Stimulated activated CD8-positive, alpha-beta memory T cell treated with anti-CD3 and anti-CD28 coated beads, Interleukin-7, amount 100 ng/mL, for 1 hour (primary cell): ENCODE measurements around the gene HOXB4.
"Not testable (repeated sequence)": the region's sequence is repeated elsewhere in the genome, so short reads cannot be mapped to it uniquely, and the experiment has no call there.

Source experiments
- DNase-seq, 2 donors: peaks; one replicate each; pipeline ENCODE4 v3.0.0-alpha.2; 2020; ENCODE audit warnings: low read depth in 2 of 2

The HOXB4 gene

DNA sequence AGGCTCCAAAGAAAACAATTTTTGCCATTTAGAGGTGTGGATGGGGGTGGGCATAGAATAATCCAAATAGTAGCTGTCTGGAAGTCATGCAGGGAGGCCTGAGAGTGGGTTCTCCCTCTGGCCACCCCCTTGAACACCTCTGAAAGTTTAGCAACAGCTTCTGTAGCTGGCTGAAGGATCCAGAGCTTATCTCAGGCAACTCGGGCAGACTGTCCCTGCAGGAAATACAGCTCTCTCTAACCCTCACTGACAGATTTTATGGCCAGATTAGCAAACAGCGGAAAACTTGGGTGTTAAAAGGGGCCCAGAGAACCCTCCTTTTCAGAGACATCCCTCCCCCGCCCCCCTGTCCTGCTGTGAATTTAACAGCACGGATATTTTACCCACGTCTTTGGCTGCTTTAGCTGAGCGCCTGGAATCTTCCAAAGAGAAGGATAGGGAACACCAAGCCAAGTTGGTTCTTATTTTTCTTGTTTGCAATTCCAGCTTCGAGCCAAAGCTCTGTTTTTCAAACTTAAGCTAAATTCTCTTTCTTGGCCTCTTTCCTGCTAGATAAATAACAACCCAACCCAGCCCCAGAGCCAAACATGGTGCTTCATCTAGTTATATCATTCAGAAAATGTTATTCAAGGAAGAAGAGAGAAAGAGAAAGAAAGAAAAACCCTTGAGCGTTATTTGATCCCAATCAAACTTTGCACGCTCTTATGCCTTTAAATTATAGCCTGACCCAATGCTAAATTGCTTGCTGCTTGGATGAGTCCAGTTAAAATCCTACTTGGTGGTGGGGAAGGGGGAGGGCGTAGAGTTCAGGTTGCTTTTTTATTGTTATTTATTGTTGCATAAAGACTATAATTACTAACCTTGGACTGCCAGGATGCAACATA is 31.0 kb downstream of the HOXB4 start:
- DNase-seq = no peak

DNA sequence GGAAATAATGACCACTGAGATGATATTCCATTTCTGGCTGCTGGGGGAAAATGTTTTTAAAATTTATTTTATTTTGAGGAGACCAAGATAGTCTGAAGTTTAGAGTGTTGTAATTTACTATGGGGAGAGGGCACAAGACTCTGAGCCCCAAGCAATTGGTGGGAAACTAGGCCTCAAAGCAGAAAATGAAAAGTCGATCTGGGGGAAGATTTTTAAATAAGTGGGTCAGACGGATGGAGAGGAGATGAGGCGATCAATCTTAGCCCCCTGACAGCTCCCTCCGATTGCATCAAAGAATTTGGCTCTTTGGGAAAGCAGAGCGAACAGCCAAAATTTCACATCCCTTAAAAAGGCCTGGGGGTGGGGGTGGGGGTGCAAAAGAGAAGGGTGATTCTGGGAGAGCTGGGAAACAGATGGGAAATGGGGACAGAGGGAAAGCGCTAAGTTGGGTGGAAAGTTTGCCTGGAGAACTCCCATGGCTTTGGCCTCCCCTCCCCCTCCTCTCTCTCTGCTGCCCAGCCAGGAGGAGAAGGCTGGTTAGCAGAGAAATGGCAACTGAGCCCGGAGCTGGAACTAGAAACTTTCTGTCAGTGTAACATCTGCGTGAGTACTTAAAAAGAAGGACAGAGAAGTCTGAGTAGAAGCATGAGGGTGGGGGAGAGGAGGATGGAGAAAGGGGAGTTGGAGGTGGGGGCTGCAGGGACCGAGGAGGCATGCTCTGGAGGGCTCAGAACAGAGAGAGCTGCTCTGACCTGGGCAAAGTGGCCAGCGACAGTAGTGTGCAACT is 31.8 kb downstream of the HOXB4 start:
- DNase-seq = no peak

DNA sequence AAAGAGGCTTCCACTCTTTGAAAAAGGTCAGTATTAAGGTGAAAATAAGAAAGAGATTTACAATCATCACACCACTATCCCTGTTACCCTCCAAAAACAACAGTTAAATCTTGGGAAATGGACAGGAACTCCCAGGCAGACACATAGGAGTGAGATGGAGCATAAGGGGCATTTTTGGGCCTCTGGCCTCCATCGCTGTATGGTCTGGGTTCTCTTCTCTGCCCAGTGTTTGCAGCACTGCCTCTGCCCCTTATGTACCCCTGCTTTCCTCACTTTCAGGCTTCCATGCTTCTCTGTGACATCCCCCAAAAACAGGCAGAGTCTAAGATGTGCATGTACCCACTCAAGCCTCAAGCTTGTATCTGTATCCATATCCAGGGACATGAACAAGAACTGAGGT is 32.6 kb downstream of the HOXB4 start:
- no peak for DNase-seq

DNA sequence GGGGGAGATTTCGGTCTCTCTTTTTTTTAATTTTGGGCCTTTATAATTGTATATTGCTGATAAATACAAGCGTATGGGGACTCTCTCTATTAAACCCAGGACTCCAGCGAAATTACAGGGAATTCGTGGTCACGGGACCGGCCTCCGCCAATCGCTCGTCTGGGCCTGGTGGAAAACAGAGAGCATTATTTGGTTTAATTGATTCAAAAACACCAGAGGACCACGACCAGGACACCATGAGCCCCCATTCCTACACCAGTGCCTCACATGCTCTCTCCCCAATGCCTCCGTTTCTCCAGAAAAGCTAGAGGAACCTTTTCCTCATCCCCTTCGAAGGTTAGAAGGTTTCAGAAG is 33.2 kb downstream of the HOXB4 start, which contains the start of gene HOXB2:
HOXB2 (minus strand) TSS at position 88 of the 354 bp plus-strand sequence. CDS start 198 bp downstream, outside the sequence.
- no peak for DNase-seq

DNA sequence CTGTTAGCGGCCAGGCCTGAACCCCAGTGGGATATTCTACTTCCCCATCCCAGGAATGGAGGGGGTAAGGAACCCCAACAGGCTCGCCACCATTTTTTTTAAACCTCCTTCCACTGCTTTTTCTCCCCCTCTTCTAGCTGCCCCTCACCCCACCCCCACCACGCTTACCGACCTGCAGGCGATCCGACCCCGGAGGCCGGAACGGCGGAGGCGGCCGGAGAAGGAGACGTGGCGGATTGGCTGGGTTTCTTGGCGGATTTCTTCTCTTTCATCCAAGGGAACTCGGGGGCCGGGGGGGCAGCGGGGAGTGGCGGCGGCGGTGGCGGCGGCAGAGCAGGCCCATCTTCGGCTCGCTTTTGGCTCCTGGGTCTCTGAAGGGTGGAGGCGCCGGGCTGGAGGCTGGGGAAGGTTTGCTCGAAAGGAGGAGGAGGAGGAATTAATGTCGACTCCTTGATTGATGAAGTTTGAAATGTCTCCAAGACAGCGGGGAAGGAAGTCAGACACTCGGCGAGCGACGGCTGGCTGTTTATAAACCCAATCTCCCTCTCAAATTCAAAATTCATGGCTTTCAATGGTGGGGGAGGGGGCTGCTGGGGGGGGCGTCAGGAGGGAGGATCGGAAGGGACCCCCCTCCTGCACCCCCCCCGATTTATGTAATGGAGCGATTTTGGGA is 33.7 kb downstream of the HOXB4 start:
- no peak for DNase-seq

DNA sequence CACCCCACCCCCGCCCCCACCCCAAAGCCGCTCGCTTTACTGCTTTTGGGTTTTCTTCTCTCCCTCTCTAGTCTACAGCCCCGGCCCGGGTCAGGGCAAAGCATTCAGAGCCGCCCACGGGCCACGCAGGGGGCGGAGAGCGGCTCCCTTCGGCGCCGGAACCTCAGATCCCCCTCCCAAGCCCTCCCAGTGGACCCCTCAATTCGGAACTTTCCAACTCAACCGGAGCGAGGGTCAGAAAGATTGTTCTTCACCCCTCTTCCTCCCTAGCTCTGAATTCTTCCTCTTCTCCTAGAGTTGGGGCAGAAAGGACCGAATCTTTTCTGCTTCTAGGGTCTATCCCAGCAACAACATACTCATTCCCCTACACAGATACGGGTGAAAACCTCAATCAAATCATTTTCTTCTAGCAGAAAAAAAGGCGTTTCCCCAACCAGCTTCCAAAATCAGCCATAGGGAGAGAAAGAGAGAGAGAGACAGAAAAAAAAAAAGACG is 34.2 kb downstream of the HOXB4 start:
- DNase-seq = no peak

DNA sequence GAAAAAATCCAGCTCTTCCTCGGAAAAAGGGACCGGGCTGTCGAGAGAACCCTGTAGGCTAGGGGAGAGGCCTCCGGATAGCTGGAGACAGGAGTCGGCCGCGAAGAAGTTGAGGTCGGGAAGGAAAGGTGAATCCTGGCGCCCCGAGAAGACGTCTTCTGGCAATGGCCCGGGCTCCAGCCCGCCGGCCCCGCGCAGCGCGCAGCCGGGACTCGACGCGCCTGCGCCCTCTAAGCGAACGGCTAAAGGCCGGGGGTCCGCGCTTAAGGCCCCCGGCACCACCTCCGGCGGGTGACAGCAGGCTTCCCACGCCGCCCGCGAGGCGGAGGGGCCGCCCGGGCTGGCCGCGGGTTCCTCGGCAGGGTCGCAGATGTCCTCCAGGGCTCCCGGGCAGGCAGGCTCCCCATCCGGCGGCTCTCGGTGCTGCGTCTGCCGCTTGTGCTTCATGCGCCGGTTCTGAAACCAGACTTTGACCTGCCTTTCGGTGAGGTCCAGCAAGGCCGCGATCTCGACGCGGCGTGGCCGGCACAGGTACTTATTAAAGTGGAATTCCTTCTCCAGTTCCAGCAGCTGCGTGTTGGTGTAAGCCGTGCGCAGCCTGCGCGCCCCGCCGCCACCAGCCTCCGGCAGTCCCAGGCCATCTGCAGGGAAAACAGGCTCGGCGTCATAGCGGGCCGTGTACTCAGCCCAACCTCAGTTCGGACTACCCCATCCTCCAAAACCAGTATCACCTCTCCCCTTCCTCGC is 34.9 kb downstream of the HOXB4 start:
- DNase-seq = no peak

DNA sequence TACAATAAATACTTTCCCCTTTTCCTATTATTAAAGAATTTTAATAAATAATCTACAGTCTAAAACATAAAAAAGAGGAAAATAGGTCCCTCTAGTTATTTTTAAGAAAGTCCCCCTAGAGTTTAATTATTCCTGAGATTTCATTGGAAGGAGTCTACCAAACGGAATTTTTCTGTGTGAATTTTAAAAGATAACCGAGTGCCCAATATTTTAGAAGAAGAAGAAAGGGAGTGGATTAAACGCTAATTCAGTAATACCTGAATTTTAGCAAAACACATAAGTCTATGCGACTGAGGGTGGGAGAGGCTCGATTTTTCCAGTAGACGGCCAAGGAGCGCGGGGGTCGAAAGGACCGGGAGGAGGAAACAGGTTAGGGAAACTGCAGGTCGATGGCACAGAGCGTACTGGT is 35.4 kb downstream of the HOXB4 start:
- DNase-seq = no peak

DNA sequence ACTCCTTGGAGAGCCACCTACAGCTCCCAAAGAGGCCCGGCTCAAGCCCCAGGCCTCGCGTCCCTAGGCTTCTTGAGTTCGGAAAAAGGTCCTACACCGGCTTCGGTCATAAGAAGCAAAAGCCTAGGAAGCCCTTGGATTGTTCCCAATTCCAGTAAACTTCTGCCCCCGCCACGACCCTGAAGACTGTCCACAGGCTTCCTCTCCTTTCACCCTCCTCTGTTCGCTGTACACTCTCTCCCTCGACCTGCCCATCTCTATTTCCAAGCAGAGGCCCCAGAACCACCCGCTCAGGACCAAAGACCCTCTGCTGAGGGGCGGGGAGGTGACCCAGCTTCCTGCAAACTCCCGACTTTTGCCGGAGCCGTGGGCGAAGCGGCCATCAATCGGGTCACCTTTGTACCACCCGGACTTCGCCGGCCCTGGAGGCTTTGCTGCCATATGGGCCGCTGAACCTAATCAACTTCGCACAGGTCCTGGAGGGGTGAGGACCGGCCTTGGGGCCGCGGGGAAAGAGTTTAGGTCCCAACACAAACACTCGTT is 36.0 kb downstream of the HOXB4 start:
- no peak for DNase-seq

DNA sequence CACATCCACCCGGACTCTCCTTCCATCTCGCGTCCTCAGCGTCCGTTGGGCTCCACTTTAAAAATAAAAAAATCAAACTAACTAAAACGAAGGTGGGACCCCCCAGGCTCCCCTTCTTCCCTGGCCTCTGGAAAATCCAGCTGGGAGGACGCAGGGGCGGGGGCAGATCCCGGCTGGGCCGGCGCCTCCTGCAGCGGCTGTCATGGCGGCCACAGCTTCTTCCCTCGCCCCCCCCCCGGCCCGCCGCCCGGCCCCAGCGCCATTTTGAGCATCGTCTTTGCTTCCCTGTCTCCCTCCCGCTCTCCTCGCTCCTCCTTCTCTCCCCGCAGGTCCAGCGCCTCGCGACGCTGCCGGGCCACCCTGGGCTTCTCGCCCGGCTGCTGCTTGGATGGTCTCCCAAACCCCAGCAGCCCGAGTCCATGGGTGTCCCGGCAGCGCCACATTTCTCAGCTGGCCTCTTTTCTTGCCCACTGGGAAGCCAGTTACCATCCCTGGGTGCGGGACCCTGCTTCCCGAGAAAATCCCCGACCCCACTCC is 36.5 kb downstream of the HOXB4 start:
- no peak for DNase-seq

DNA sequence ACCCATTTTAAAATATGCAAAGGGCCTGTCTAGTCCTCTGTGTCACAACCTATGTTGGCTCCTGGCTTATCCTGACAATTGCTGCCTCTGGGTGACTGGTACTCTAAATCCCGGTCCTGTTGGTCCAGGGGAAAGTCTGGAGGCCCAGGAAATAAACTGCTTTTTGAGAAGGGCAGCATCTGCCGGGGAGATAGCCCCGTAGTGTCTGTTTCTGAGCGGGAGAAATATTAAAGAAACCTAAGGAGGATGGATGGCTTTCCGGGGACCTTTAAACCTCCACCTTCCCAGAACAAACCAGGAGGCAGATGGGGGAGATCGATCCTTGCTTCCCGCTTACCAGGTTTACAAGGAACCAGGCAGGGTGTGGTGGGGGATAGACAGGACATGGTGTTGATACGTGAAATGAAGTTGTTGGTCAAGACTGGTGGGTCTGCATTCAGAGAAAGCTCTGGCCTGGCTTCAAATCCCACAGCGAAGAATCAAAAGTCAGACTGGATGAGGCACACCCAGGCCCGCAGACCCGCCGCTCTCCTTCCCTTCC is 37.0 kb downstream of the HOXB4 start:
- no peak for DNase-seq

DNA sequence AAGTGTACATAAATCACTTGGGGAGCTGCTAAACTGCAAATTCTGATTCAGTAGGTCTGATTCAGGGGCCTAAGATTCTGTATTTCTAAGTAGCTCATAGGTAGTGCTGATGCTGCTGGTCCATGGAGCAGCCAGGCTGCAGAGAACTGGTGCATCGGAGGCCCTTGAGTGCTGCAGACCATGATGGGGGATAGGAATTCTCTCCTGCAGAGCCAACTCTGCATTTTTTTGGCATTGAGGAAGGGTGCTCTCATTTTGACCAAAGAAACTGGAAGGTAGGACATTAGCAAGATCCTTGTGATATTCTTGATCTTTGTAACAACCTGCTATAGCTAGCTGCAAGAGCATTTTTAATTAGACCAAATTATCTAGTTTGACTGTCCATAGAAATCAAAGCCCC is 37.9 kb downstream of the HOXB4 start:
- no peak for DNase-seq

DNA sequence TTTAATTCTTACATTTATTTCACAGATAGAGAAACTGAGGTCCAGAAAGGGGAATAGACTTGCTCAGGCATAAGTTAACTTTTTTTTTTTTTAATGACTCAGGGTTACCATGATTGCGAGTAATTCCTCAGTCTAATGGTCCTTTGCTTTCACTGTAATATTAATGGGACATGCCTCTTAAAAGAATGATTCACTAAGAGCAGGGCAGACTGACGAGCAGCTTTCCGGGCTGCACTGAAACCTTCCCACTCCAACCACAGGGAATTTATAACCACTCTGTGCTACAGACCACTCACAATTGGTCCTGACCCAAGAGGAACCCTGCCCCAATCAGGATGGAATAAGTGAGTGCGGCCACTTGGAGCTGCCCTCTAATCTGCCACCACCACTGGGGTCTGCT is 39.0 kb downstream of the HOXB4 start:
- DNase-seq = no peak

DNA sequence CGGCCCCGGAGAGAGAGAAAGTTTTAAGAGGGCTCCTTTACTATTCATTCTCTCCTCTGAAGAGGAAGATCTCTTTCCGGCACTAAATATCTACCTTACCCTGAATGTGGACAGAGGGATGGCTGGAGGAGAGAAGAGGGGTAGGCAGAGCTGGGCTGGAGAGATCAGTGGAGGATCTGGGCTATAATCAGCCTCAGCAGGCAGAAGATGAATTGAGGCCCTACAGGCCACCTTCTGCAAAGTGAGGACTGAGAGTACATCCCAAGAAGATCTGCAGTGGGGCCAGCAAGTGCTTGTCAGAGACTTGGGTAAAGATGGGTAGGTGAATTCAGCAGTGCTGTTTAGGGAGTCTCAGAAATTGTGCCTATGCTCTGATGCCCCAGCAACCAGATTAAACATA is 40.8 kb downstream of the HOXB4 start:
- DNase-seq = no peak

DNA sequence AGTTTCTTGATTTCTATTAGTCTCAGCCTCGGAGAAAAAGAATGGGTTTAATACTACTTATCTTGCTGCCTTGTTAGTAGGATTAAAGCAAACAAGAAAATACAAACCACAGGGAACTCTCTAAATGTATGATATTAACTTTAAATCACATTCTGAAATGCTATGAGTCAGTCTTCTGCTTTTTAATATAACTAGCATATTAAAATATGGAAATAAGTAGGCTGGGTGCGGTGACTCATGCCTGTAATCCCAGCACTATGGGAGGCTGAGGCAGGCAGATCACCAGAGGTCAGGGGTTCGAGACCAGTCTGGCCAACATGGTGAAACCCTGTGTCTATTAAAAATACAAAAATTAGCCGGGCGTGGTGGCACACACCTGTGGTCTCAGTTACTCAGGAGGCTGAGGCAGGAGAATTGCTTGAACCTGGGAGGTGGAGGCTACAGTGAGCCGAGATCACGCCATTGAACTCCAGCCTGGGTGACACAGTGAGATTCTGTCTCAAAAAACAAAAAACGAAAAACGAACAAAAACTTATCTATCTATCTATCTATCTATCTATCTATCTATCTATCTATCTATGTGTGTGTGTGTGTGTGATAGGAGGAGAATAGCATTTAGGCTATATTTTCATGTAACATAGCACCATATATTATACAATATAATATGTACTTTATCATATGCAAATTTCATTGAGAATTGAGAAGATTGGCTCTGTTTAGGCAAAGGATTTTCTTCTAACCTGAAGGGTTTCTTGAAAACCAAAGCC is 42.2 kb downstream of the HOXB4 start:
- not testable (repeated sequence) for DNase-seq

DNA sequence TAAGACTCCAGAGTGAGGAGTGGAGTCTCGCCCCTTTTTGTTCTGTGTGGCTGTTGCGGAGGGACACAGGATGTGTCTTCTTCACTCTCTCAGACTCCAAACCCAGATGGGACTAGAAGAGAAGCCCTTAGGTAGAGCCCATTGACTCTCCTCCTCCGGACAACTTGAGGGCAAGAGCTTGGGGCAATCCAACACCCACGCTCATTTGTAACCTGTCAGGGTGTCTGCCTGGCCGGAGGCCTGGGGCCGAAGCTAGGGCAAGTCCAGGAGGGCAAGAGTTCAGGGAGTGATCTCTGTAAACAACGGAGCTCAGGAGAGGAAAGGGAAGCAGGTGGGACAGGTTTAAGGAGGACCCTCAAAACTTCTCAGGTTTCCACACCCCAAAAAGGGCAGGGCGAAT is 45.9 kb downstream of the HOXB4 start:
- DNase-seq = no peak

DNA sequence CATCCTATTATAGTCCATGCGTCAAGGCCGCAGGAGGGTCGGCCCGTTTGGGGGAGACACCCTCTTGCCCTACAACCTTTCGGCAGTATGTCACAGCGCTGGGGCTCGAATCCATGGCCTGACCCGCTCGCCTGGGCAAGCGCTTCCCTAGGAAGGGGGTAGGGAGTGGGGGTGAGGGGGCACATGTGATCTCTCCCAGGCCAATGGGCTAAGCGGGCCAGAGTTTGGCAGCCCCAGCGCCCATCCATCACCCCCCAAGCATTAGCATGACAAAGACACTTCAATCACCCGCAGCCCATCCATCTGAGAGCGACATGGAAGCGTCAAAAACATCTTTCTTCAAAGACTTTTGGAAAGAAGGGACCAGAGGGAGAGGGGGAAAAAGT is 47.3 kb downstream of the HOXB4 start, which contains the start of gene HOXB1:
HOXB1 (minus strand) TSS at position 125 of the 386 bp plus-strand sequence; CDS start at position 18, 107 bp downstream.
- DNase-seq = no peak

DNA sequence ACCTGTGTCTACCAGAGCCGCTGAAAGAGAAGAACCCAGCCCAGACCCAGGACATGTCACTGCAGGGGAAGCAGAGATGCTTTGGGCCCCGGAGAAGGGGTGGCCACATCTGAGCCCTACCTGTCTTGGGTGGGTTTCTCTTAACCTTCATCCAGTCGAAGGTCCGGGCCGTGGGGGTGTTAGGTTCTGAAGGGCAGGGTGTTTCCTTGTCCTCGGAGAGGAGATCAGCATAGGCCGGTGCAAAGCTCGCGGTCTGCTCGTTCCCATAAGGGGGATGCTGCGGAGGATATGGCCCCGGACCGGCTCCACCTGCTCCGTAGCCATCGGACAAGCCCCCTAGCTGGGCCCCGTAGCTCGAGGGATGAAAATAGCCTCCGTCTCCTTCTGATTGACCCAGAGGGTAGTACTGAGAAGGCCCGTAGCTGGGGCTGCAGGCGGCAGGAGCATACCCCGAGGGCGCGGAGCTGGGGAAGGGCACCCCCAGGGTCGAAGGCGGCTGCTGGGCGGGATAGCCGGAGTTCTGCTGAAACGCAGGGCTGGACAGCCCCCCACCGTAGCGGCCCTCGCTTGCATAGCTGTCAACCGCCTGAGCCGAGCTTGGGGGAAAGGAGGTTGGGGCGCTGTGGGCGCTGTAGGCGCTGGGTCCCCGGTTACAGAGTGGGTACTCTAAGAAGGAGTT is 47.8 kb downstream of the HOXB4 start:
- DNase-seq = no peak

DNA sequence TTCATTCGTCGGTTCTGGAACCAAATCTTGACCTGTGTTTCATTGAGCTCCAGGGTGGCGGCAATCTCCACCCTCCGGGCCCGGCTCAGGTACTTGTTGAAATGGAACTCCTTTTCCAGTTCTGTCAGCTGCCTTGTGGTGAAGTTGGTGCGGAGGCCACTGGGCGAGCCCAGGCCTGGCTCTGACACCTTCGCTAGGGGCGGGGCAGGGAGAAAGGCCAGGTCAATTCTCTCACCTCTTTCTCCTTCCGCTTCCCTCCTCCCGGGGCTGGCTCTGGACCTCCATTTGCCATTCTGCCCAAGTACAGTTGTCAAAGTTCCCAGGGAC is 48.5 kb downstream of the HOXB4 start:
- DNase-seq = no peak
